GM23338 (cell line): ENCODE measurements around the gene TEKT3. TPM values are rescaled to one million over a fixed set of nuclear protein-coding genes. Genes with fewer than 3 reads are reported as not detected.

ENCODE experiments used
- ATAC-seq: fragments of 200-7000 bp; cut with Tn5 transposase; 3 replicates; pipeline ENCODE4 v1.9.1; 2020
- DNase-seq: peaks from one replicate; pipeline ENCODE4 v3.0.0-alpha.2; 2015; ENCODE audit warnings: low spot score
- H2AFZ ChIP-seq: fragments of 200-600 bp; sonication (generic); 2 replicates; pipeline ENCODE4 v1.8.0; 2016; ENCODE audit warnings: antibody characterized with exemption, mild to moderate bottlenecking, moderate library complexity
- H3F3A ChIP-seq: fragments of 200-600 bp; sonication (generic); replicated peaks from 2 replicates; pipeline ENCODE4 v1.8.0; 2017; ENCODE audit warnings: antibody characterized with exemption, mixed run types, low read depth
- H3K27ac ChIP-seq: fragments of 200-600 bp; sonication (generic); 2 replicates; pipeline ENCODE4 v1.6.1; 2016; ENCODE audit warnings: low read depth
- H3K27me3 ChIP-seq: fragments of 200-600 bp; sonication (generic); 2 replicates; pipeline ENCODE4 v1.8.0; 2016; ENCODE audit warnings: mild to moderate bottlenecking, mixed run types, moderate library complexity; ENCODE audit not compliant: insufficient read depth
- H3K36me3 ChIP-seq: fragments of 200-600 bp; sonication (generic); 2 replicates; pipeline ENCODE4 v1.8.0; 2016; ENCODE audit warnings: mild to moderate bottlenecking; ENCODE audit not compliant: insufficient read depth
- H3K4me1 ChIP-seq: fragments of 200-600 bp; sonication (generic); 2 replicates; pipeline ENCODE4 v1.8.0; 2016; ENCODE audit warnings: mild to moderate bottlenecking, moderate library complexity; ENCODE audit not compliant: insufficient read depth
- H3K4me2 ChIP-seq: fragments of 200-600 bp; sonication (generic); 2 replicates; pipeline ENCODE4 v1.7.1; 2017; ENCODE audit warnings: mixed run types
- H3K4me3 ChIP-seq: fragments of 200-600 bp; sonication (generic); 2 replicates; pipeline ENCODE4 v1.6.1; 2016; ENCODE audit warnings: mixed run types
- H3K79me2 ChIP-seq: fragments of 200-600 bp; sonication (generic); replicated peaks from 2 replicates; pipeline ENCODE4 v1.8.0; 2017; ENCODE audit warnings: mild to moderate bottlenecking; ENCODE audit not compliant: insufficient read depth
- H3K9me2 ChIP-seq: fragments of 200-600 bp; sonication (generic); 2 replicates; pipeline ENCODE4 v1.8.0; 2017; ENCODE audit not compliant: insufficient read depth
- H4K20me1 ChIP-seq: fragments of 200-600 bp; sonication (generic); replicated peaks from 2 replicates; pipeline ENCODE4 v1.8.0; 2017; ENCODE audit warnings: mild to moderate bottlenecking; ENCODE audit not compliant: insufficient read depth
- H3K27ac Mint-ChIP-seq: 2 replicates; pipeline ENCODE4 v1.8.0; 2020; ENCODE audit warnings: inconsistent platforms, mild to moderate bottlenecking, moderate library complexity, mixed read lengths
- H3K27me3 Mint-ChIP-seq: 3 replicates; pipeline ENCODE4 v1.8.0; 2022; ENCODE audit warnings: low read depth, mild to moderate bottlenecking, moderate library complexity, mixed read lengths, inconsistent platforms; ENCODE audit not compliant: insufficient read depth, poor library complexity
- H3K36me3 Mint-ChIP-seq: 3 replicates; pipeline ENCODE4 v1.8.0; 2021; ENCODE audit warnings: low read depth, mild to moderate bottlenecking, inconsistent platforms, moderate library complexity, mixed read lengths
- H3K4me1 Mint-ChIP-seq: 3 replicates; pipeline ENCODE4 v1.8.0; 2020; ENCODE audit warnings: mild to moderate bottlenecking, inconsistent platforms, mixed read lengths
- H3K4me3 Mint-ChIP-seq: 3 replicates; pipeline ENCODE4 v1.8.0; 2021; ENCODE audit warnings: moderate library complexity, mild to moderate bottlenecking, inconsistent platforms, mixed read lengths
- H3K9me3 Mint-ChIP-seq: 3 replicates; pipeline ENCODE4 v1.8.0; 2020; ENCODE audit warnings: moderate library complexity, mild to moderate bottlenecking, inconsistent platforms, mixed read lengths
- POLR2AphosphoS5 ChIP-seq: IDR thresholded peaks from 2 replicates; pipeline ENCODE4 v1.6.1; 2016; ENCODE audit warnings: antibody characterized with exemption, low read depth
- STAT1 ChIP-seq: IDR thresholded peaks from one replicate; pipeline ENCODE4 v1.6.1; 2016; ENCODE audit warnings: antibody characterized with exemption; ENCODE audit not compliant: unreplicated experiment
- ZNF331 ChIP-seq: fragments of 250-450 bp; sonication (Bioruptor Pico); IDR thresholded peaks from 2 replicates; pipeline ENCODE4 v1.5.0; 2020; ENCODE audit warnings: low read depth, mild to moderate bottlenecking, moderate library complexity
- polyA plus RNA-seq: library from polyadenylated mRNA; unstranded; fragments of >200 nt; fragmentation: Nextera tagmentation; extraction: Ambion mirVana; gene quantifications from 2 replicates; pipeline ENCODE4 v1.2.1, GENCODE V29; 2016
- total RNA-seq: library from RNA; depleted of rRNA; stranded (reverse); fragments of >200 nt; shearing (Covaris generic); gene quantifications from 2 replicates; pipeline ENCODE4 v1.2.3, GENCODE V29; 2014
- TF ChIP-seq, protein P1 (sequence below): fragments of 250-450 bp; sonication (Bioruptor Pico); IDR thresholded peaks from 2 replicates; pipeline ENCODE4 v1.5.0; 2020; ENCODE audit warnings: mild to moderate bottlenecking, moderate library complexity
- TF ChIP-seq, protein P2 (sequence below): IDR thresholded peaks from 2 replicates; pipeline ENCODE4 v1.6.1; 2016; ENCODE audit warnings: antibody characterized with exemption

Gene TEKT3
- total and polyA plus RNA-seq, 2 experiments from 2014 or later, result 1.6 to 2.0 TPM

DNA sequence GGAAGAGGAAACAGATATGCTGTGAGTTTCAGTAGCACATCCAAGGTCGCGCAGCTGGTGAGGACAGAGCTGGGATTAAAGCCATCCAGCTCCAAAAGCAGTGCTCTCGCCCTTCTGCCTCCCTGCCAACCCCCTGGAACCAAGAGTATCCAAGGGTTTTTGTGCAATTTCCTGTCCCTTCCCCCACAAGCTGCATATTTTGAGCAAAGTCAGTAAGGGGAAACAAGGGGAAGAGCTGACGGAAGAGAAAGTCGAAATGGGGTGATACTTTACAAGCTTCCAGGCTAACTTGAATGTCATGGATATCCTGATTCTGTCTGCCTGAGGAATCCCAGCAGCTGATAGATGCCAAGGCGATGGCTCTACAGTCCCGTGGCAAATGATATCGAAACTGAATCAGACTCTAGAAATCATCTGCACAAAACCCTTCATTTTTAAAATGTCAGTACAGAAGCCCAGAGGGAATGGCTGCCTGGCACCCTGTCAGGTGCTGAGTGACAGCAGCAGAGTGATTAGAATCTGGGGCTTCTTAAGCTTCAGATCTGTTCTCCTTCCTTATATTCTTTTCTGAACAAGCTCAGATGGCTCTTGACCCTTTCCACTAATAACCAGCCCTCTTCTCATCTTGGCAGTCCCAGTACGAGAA, 42.9 kb upstream of the TEKT3 start (continued):
- TF ChIP-seq, protein P1, sequence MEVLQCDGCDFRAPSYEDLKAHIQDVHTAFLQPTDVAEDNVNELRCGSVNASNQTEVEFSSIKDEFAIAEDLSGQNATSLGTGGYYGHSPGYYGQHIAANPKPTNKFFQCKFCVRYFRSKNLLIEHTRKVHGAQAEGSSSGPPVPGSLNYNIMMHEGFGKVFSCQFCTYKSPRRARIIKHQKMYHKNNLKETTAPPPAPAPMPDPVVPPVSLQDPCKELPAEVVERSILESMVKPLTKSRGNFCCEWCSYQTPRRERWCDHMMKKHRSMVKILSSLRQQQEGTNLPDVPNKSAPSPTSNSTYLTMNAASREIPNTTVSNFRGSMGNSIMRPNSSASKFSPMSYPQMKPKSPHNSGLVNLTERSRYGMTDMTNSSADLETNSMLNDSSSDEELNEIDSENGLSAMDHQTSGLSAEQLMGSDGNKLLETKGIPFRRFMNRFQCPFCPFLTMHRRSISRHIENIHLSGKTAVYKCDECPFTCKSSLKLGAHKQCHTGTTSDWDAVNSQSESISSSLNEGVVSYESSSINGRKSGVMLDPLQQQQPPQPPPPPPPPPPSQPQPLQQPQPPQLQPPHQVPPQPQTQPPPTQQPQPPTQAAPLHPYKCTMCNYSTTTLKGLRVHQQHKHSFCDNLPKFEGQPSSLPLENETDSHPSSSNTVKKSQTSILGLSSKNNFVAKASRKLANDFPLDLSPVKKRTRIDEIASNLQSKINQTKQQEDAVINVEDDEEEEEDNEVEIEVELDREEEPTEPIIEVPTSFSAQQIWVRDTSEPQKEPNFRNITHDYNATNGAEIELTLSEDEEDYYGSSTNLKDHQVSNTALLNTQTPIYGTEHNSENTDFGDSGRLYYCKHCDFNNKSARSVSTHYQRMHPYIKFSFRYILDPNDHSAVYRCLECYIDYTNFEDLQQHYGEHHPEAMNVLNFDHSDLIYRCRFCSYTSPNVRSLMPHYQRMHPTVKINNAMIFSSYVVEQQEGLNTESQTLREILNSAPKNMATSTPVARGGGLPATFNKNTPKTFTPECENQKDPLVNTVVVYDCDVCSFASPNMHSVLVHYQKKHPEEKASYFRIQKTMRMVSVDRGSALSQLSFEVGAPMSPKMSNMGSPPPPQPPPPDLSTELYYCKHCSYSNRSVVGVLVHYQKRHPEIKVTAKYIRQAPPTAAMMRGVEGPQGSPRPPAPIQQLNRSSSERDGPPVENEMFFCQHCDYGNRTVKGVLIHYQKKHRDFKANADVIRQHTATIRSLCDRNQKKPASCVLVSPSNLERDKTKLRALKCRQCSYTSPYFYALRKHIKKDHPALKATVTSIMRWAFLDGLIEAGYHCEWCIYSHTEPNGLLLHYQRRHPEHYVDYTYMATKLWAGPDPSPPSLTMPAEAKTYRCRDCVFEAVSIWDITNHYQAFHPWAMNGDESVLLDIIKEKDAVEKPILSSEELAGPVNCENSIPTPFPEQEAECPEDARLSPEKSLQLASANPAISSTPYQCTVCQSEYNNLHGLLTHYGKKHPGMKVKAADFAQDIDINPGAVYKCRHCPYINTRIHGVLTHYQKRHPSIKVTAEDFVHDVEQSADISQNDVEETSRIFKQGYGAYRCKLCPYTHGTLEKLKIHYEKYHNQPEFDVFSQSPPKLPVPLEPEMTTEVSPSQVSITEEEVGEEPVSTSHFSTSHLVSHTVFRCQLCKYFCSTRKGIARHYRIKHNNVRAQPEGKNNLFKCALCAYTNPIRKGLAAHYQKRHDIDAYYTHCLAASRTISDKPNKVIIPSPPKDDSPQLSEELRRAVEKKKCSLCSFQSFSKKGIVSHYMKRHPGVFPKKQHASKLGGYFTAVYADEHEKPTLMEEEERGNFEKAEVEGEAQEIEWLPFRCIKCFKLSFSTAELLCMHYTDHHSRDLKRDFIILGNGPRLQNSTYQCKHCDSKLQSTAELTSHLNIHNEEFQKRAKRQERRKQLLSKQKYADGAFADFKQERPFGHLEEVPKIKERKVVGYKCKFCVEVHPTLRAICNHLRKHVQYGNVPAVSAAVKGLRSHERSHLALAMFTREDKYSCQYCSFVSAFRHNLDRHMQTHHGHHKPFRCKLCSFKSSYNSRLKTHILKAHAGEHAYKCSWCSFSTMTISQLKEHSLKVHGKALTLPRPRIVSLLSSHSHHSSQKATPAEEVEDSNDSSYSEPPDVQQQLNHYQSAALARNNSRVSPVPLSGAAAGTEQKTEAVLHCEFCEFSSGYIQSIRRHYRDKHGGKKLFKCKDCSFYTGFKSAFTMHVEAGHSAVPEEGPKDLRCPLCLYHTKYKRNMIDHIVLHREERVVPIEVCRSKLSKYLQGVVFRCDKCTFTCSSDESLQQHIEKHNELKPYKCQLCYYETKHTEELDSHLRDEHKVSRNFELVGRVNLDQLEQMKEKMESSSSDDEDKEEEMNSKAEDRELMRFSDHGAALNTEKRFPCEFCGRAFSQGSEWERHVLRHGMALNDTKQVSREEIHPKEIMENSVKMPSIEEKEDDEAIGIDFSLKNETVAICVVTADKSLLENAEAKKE, result no peak
- TF ChIP-seq STAT1, result no peak
- TF ChIP-seq POLR2AphosphoS5, result no peak

GRCh38 chr17:15382914-15383313, 41.5 kb upstream of the TEKT3 start:
- no peaks in the 10 kb centered on the region for H3K79me2 ChIP-seq
- no peaks in the 10 kb centered on the region for H3K27me3 ChIP-seq
- no peaks in the 10 kb centered on the region for H3F3A ChIP-seq
- H3K36me3 ChIP-seq, result no peaks in the 10 kb centered on the region
- H3K27me3 Mint-ChIP-seq, result peaks cover 2% of the 10 kb centered on the region
- peaks cover 10% of the 10 kb centered on the region for H3K4me1 Mint-ChIP-seq
- H3K4me2 ChIP-seq, result no peak overlapping the region
- H3K4me3 ChIP-seq, result no peak overlapping the region
- H3K9me2 ChIP-seq, result no peaks in the 10 kb centered on the region; the same call in 1 of the 2 replicates
- H3K4me3 Mint-ChIP-seq, result no peak overlapping the region
- H3K27ac ChIP-seq, result no peak overlapping the region
- no peaks in the 10 kb centered on the region for H3K36me3 Mint-ChIP-seq
- TF ChIP-seq ZNF331 (no peak), STAT1 (no peak)
- TF ChIP-seq, protein P1, result no peak
- TF ChIP-seq, protein P2, sequence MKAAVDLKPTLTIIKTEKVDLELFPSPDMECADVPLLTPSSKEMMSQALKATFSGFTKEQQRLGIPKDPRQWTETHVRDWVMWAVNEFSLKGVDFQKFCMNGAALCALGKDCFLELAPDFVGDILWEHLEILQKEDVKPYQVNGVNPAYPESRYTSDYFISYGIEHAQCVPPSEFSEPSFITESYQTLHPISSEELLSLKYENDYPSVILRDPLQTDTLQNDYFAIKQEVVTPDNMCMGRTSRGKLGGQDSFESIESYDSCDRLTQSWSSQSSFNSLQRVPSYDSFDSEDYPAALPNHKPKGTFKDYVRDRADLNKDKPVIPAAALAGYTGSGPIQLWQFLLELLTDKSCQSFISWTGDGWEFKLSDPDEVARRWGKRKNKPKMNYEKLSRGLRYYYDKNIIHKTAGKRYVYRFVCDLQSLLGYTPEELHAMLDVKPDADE, result no peak
- no peaks in the 10 kb centered on the region for H4K20me1 ChIP-seq
- no peak for DNase-seq
- no peaks in the 10 kb centered on the region for H3K9me3 Mint-ChIP-seq
- H3K4me1 ChIP-seq, result peaks cover 10% of the 10 kb centered on the region
- no peak for ATAC-seq
- no peak overlapping the region for H2AFZ ChIP-seq
- no peak overlapping the region for H3K27ac Mint-ChIP-seq
